NCI-H446 treated with DMSO at 0.1 percent for 48 hours (cell line): ENCODE results near the gene NFATC4.
"Not testable (repeated sequence)": the region's sequence is repeated elsewhere in the genome, so short reads cannot be mapped to it uniquely, and the experiment has no call there.

Experiments
- DNase-seq: peaks from one replicate; lab custom pipeline; 2025; lab: John Stamatoyannopoulos, UW

The NFATC4 gene

GRCh38 chr14:24367514-24368211 lies at the start of gene NFATC4:
Gene NFATC4, plus strand, starts transcription at chr14:24368184. Its CDS starts 157 bp downstream, at chr14:24368341.
- DNase-seq: no peak

- no peak for DNase-seq
Measured at GRCh38 chr14:24321212-24321975, 46.6 kb upstream of the NFATC4 start.

- no peak for DNase-seq
Measured at GRCh38 chr14:24322672-24323071, 45.3 kb upstream of the NFATC4 start.

GRCh38 chr14:24323341-24323740 lies 44.6 kb upstream of the NFATC4 start:
- no peak for DNase-seq

- no peak for DNase-seq
Measured at GRCh38 chr14:24324024-24324423, 44.0 kb upstream of the NFATC4 start.

- no peak for DNase-seq
Measured at GRCh38 chr14:24325041-24325530, 42.9 kb upstream of the NFATC4 start.

GRCh38 chr14:24325963-24326362 lies 42.0 kb upstream of the NFATC4 start:
- no peak for DNase-seq

- no peak for DNase-seq
Measured at GRCh38 chr14:24327303-24327702, 40.7 kb upstream of the NFATC4 start.

GRCh38 chr14:24327914-24328313 lies 40.1 kb upstream of the NFATC4 start:
- not testable (repeated sequence) for DNase-seq

- no peak for DNase-seq
Measured at GRCh38 chr14:24329073-24329663, 38.8 kb upstream of the NFATC4 start.

- DNase-seq: no peak
Measured at GRCh38 chr14:24329736-24330135, 38.2 kb upstream of the NFATC4 start.

GRCh38 chr14:24330973-24331674 lies 36.9 kb upstream of the NFATC4 start:
- DNase-seq: no peak

GRCh38 chr14:24331731-24332267 lies 36.2 kb upstream of the NFATC4 start:
- no peak for DNase-seq

- DNase-seq: no peak
Measured at GRCh38 chr14:24332268-24332993, 35.6 kb upstream of the NFATC4 start.

GRCh38 chr14:24334431-24335291 lies 33.3 kb upstream of the NFATC4 start, which contains the start of gene ADCY4:
Gene ADCY4, minus strand, starts transcription at chr14:24335071. Its CDS starts 419 bp downstream, at chr14:24334652.
- DNase-seq: no peak

- no peak for DNase-seq
Measured at GRCh38 chr14:24335461-24336171, 32.4 kb upstream of the NFATC4 start.

GRCh38 chr14:24337144-24337823 lies 30.7 kb upstream of the NFATC4 start:
- DNase-seq: no peak

- no peak for DNase-seq
Measured at GRCh38 chr14:24337824-24338175, 30.2 kb upstream of the NFATC4 start.

- no peak for DNase-seq
Measured at GRCh38 chr14:24338843-24339242, 29.1 kb upstream of the NFATC4 start.
